Coronary artery (tissue), 2 donors: ENCODE measurements around the gene ADRM1.

ENCODE experiments used
- DNase-seq: peaks from one replicate; pipeline ENCODE4 v3.0.0-alpha.2; 2017; ENCODE audit warnings: low spot score
- H3K27ac ChIP-seq, 2 donors: fragments of 200-600 bp; sonication (generic); one replicate each; pipeline ENCODE4 v1.5.1; 2016 to 2019
- H3K4me3 ChIP-seq: fragments of 200-600 bp; sonication (generic); 2 replicates; pipeline ENCODE4 v1.5.1; 2016; ENCODE audit warnings: mild to moderate bottlenecking, moderate library complexity
- CTCF ChIP-seq: fragments of 200-600 bp; sonication (generic); IDR thresholded peaks from one replicate; pipeline ENCODE4 v1.5.1; 2019; ENCODE audit warnings: antibody characterized with exemption

Gene ADRM1

GRCh38 chr20:62315773-62316172 is 13.0 kb downstream of the ADRM1 start:
- TF ChIP-seq CTCF = no peak
- Histone ChIP-seq H3K4me3 (no peak overlapping the region), H3K27ac (no peak overlapping the region)
- DNase-seq = no peak

GRCh38 chr20:62316331-62317166 is 13.8 kb downstream of the ADRM1 start:
- H3K4me3 ChIP-seq = no peak overlapping the region
- H3K27ac ChIP-seq = no peak overlapping the region
- TF ChIP-seq CTCF = no peak
- DNase-seq = no peak

- no peak for DNase-seq
- Histone ChIP-seq H3K27ac (no peak overlapping the region), H3K4me3 (no peak overlapping the region)
- no peak for TF ChIP-seq CTCF
Observed at GRCh38 chr20:62317167-62317655, 14.4 kb downstream of the ADRM1 start.

GRCh38 chr20:62318400-62319345 is 15.9 kb downstream of the ADRM1 start:
- no peak overlapping the region for H3K4me3 ChIP-seq
- no peak for TF ChIP-seq CTCF
- DNase-seq = no peak
- H3K27ac ChIP-seq = peak overlapping the region in 1 of 2 donors; percentile 31

GRCh38 chr20:62319346-62319909 is 16.6 kb downstream of the ADRM1 start:
- Histone ChIP-seq H3K4me3 (no peak overlapping the region), H3K27ac (peak overlapping the region in 1 of 2 donors; percentile 28)

More at GRCh38 chr20:62319346-62319909, 16.6 kb downstream of the ADRM1 start:
- no peak for TF ChIP-seq CTCF
- DNase-seq = no peak
